Spleen (tissue), 11 donors: ENCODE measurements around the gene HMGN2. TPM values are rescaled to one million over a fixed set of nuclear protein-coding genes. Genes with fewer than 3 reads are reported as not detected.

Experiments used
- DNase-seq: peaks from one replicate; pipeline ENCODE4 v3.0.0-alpha.2; 2020
- H3K27ac ChIP-seq, 8 donors: fragments of 200-600 bp; sonication (generic) in 7 of 8; 1 replicate in 4 of 8; 2 replicates in 4 of 8; pipeline versions ENCODE4 v1.5.0 to v1.8.0; 2016 to 2021; ENCODE audit warnings: inconsistent platforms in 4 of 8, mild to moderate bottlenecking in 4 of 8, moderate library complexity in 1 of 8
- H3K27me3 ChIP-seq, 7 donors: fragments of 200-600 bp; sonication (generic) in 6 of 7; replicated peaks in 1 of 7; 1 replicate in 4 of 7; 2 replicates in 3 of 7; pipeline versions ENCODE4 v1.5.0 to v1.8.0; 2016 to 2021; ENCODE audit warnings: inconsistent platforms in 3 of 7, mild to moderate bottlenecking in 1 of 7
- H3K36me3 ChIP-seq, 6 donors: fragments of 200-600 bp; sonication (generic) in 5 of 6; 1 replicate in 4 of 6; 2 replicates in 2 of 6; pipeline versions ENCODE4 v1.5.0 to v1.8.0; 2016 to 2021; ENCODE audit warnings: inconsistent platforms in 2 of 6
- H3K4me1 ChIP-seq, 6 donors: fragments of 200-600 bp; sonication (generic) in 5 of 6; 1 replicate in 3 of 6; 2 replicates in 3 of 6; pipeline versions ENCODE4 v1.5.0 to v1.8.0; 2016 to 2021; ENCODE audit warnings: inconsistent platforms in 3 of 6
- H3K4me3 ChIP-seq, 8 donors: fragments of 200-600 bp; sonication (generic) in 7 of 8; 1 replicate in 4 of 8; 2 replicates in 4 of 8; pipeline versions ENCODE4 v1.5.0 to v1.8.0; 2016 to 2021; ENCODE audit warnings: inconsistent platforms in 4 of 8, mild to moderate bottlenecking in 4 of 8, moderate library complexity in 2 of 8
- H3K9me3 ChIP-seq, 8 donors: fragments of 200-600 bp; sonication (generic) in 7 of 8; 1 replicate in 4 of 8; 2 replicates in 4 of 8; pipeline versions ENCODE4 v1.5.0 to v1.8.0; 2016 to 2021; ENCODE audit warnings: inconsistent platforms in 4 of 8
- CTCF ChIP-seq, 11 experiments: fragments of 200-600 bp in 7 of 11; fragments of 450-650 bp in 4 of 11; sonication (generic) in 4 of 11; IDR thresholded peaks in 8 of 11; conservative IDR thresholded peaks in 3 of 11; 1 replicate in 7 of 11; 2 replicates in 4 of 11; pipeline versions ENCODE4 v1.4.0 to v1.8.0; 2016 to 2021; ENCODE audit warnings: antibody characterized with exemption in 11 of 11, inconsistent platforms in 4 of 11, mild to moderate bottlenecking in 1 of 11
- POLR2A ChIP-seq, 3 donors: fragments of 450-650 bp; IDR thresholded peaks; one replicate each; pipeline ENCODE4 v1.5.1; 2017; ENCODE audit warnings: antibody characterized with exemption in 3 of 3, mild to moderate bottlenecking in 1 of 3
- POLR2AphosphoS5 ChIP-seq, 3 donors: sonication (generic); formaldehyde crosslinking; IDR thresholded peaks; one replicate each; pipeline ENCODE4 v1.5.1; 2017; ENCODE audit warnings: antibody characterized with exemption in 3 of 3
- WGBS, 5 donors: extraction: QIAGEN DNeasy Blood & Tissue Kit in 3 of 5; methylation state at CpG; one replicate each; pipeline versions ENCODE4 v1.1.5 to v1.1.7; 2013 to 2018; 5-methylcytosine and 5-hydroxymethylcytosine counted together
- intact Hi-C: fragments of 100-400 bp; cut with DNase I; formaldehyde crosslinking; loops from one replicate; pipeline ENCODE4 v1.15.0; 2023; ENCODE audit warnings: low total_unique reads
- polyA plus RNA-seq, 3 donors: library from polyadenylated mRNA; stranded (reverse); fragments of 200-250 nt; gene quantifications; one replicate each; pipeline ENCODE4 v1.2.1, GENCODE V29; 2013
- total RNA-seq, 7 donors: library from RNA; depleted of rRNA in 3 of 7; stranded (reverse); fragments of >200 nt in 3 of 7; fragmentation: NEBNext Ultra II Directional in 4 of 7; extraction: Animal tissue kit (Norgen Biotek cat#: 25700) in 4 of 7; gene quantifications; one replicate each; pipeline versions ENCODE4 v1.1.0 to v1.2.1, GENCODE V29; 2016 to 2021
- donor health status: healthy with polysubstance abuse.
- donor health status: DM: no; HTN: no; CAD: no; lungs with moderate emphysema.
- donor health status: DM: no; HTN: no; CAD: no.
- donor health status: Bipolar disorder and iron deficiency.
- donor health status: healthy.
- donor health status: DM: no; HTN: no; CAD: no.
- donor health status: DM: yes; HTN: yes; CAD: no.

Gene HMGN2
- total and polyA plus RNA-seq, 10 donors = 191 to 1,036 (median 328) TPM

GRCh38 chr1:26449868-26450267 lies 22.4 kb upstream of the HMGN2 start:
- no peaks in the 10 kb centered on the region for H3K4me1 ChIP-seq
- no peaks in the 10 kb centered on the region for H3K9me3 ChIP-seq
- intact Hi-C loops = no loop called here
- 92 to 100% (median 97%) methylated on average over 3 of the region's 3 CpGs for whole genome bisulfite sequencing, 5 donors
- no peak for TF ChIP-seq CTCF (IDR thresholded peaks at IDR 0.05 in 8 of 11, conservative IDR thresholded peaks at IDR 0.05 in 3 of 11)
- no peak for TF ChIP-seq POLR2AphosphoS5 (IDR thresholded peaks at IDR 0.05)
- TF ChIP-seq POLR2A (IDR thresholded peaks at IDR 0.05) = no peak
- H3K4me3 ChIP-seq = no peak overlapping the region
- H3K36me3 ChIP-seq = peaks cover 0 to 100% (median 75%) of the 10 kb centered on the region in 6 donors
- no peaks in the 10 kb centered on the region for H3K27me3 ChIP-seq
- no peak for DNase-seq
- no peak overlapping the region for H3K27ac ChIP-seq

GRCh38 chr1:26450908-26451307 lies 21.3 kb upstream of the HMGN2 start:
- Histone ChIP-seq H3K27me3 (no peaks in the 10 kb centered on the region), H3K36me3 (peaks cover 0 to 100% (median 70%) of the 10 kb centered on the region in 6 donors), H3K27ac (no peak overlapping the region), H3K4me1 (no peaks in the 10 kb centered on the region), H3K4me3 (no peak overlapping the region), H3K9me3 (no peaks in the 10 kb centered on the region)
- 92 to 97% (median 95%) methylated on average over 3 of the region's 3 CpGs for WGBS, 5 donors
- TF ChIP-seq POLR2A (IDR thresholded peaks at IDR 0.05) = no peak
- no peak for TF ChIP-seq POLR2AphosphoS5 (IDR thresholded peaks at IDR 0.05)
- TF ChIP-seq CTCF (IDR thresholded peaks at IDR 0.05 in 8 of 11, conservative IDR thresholded peaks at IDR 0.05 in 3 of 11) = no peak
- DNase-seq = no peak
- intact Hi-C loops = no loop called here

- TF ChIP-seq CTCF (IDR thresholded peaks at IDR 0.05 in 8 of 11, conservative IDR thresholded peaks at IDR 0.05 in 3 of 11) = no peak
- TF ChIP-seq POLR2A (IDR thresholded peaks at IDR 0.05) = no peak
- no peak for TF ChIP-seq POLR2AphosphoS5 (IDR thresholded peaks at IDR 0.05)
- intact Hi-C loops = no loop called here
- Histone ChIP-seq H3K4me1 (no peaks in the 10 kb centered on the region), H3K4me3 (no peak overlapping the region), H3K27ac (no peak overlapping the region), H3K36me3 (peaks cover 0 to 100% (median 59%) of the 10 kb centered on the region in 6 donors), H3K9me3 (no peaks in the 10 kb centered on the region), H3K27me3 (no peaks in the 10 kb centered on the region)
- DNase-seq = no peak
- 91 to 97% (median 95%) methylated on average over 5 of the region's 5 CpGs for WGBS, 5 donors
These were observed 19.6 kb upstream of the HMGN2 start for GRCh38 chr1:26452459-26453183.

GRCh38 chr1:26459148-26459547 lies 13.1 kb upstream of the HMGN2 start:
- no peaks in the 10 kb centered on the region for H3K9me3 ChIP-seq
- no peak overlapping the region for H3K4me3 ChIP-seq
- intact Hi-C loops = no loop called here
- no peaks in the 10 kb centered on the region for H3K4me1 ChIP-seq
- DNase-seq = no peak
- peaks cover 0 to 100% (median 52%) of the 10 kb centered on the region in 6 donors for H3K36me3 ChIP-seq
- no peak overlapping the region for H3K27ac ChIP-seq
- no peaks in the 10 kb centered on the region for H3K27me3 ChIP-seq
- WGBS, 5 donors = 87 to 100% (median 97%) methylated on average over 1 of the region's 1 CpG
- TF ChIP-seq POLR2AphosphoS5 (IDR thresholded peaks at IDR 0.05) (no peak), CTCF (IDR thresholded peaks at IDR 0.05 in 8 of 11, conservative IDR thresholded peaks at IDR 0.05 in 3 of 11) (no peak), POLR2A (IDR thresholded peaks at IDR 0.05) (no peak)
